ENCODE data around the gene KNDC1.

KNDC1 gene

DNA sequence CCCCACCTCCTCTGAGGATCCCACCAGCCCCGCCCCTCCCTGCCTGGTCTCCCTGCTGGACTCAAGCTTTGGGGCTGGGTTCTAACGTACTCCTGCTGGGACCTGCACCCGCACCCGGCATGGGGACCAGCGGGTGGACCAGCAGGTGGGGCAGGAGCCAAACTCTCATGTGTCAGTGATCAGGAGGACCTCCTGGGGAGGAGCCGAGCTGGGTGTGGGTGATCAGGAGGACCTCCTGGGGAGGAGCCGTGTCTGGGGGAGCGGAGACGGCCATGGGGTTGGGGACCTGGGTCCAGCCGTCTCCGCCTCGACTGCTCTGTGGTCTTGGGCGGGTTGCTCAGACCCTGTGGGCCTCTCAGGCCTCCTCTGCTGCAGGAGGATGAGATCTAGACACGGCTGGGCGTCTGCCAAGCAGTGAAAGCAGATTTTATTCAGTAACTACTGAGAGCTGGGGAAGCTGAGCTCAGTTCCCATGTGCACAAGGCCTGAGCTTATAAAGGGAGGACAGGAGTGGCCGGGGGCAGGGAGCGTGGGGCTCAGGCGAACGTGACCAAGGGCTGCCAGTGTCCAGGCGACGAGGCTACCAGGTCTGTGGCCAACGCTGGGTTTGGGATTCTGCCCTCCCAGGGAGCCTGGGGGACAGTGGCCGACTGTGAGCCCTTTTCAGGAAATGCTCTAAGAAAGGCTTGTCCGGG lies 36.3 kb downstream of the KNDC1 start:
- DNase-seq, result no peak

DNA sequence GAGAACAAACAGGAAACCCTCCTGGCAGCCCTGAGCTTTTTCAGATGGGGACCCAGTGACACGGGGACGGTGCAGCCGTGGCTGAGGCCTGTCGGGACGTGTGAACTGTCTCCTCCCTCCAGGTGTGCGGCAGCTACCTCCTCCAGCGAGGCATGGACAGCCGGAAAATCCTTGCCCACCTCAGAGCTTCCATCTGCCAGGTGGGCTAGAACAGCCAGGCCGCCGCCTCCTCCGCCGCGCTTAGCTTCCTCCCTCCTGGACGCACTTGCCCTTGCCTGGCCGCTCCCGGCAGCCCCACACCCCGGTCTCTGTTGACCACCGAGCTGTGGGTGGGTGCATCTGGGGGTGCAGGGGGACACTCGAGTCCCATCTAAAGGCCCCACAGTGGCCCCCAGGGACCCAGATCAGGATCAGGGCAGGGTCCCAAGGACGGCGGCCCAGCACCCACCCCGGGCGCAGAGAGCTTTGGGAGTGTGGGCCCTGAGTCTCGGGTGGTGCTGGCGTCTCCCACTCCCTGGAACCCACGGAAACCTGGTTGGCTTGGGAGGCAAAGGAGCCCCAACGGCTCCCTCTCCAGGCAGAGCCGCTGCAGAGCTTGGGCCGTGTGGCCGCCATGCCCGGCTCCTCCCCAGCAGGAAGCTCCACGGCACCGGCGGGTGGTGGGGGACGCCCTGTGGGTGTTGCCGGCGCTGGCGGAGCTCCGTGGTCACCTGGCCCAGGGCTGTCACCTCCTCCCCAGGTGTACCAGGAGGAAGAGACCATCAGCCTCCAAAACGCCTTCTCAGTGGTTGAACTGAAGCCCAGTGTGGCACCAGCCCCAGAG lies 37.1 kb downstream of the KNDC1 start:
- no peak for DNase-seq

DNA sequence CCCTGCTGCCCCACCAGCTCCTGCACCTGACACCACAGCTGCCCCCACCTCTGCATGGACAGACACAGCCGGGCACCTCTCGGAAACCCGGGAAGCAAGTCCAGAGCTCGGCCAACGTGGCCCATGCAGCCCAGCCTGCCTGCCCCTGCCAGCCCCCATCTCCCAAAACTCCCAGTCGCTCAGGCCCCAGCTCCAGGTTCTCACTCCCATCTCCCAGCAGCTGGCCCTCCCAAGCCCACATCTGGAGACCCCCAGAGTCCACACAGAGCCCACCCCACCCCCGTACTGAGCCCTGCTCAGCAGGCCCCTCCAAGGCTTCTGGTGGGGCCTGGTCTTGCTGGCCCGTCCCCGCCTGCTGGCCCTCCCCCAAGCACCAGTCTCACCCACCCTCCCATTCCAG lies 37.8 kb downstream of the KNDC1 start:
- no peak for DNase-seq

DNA sequence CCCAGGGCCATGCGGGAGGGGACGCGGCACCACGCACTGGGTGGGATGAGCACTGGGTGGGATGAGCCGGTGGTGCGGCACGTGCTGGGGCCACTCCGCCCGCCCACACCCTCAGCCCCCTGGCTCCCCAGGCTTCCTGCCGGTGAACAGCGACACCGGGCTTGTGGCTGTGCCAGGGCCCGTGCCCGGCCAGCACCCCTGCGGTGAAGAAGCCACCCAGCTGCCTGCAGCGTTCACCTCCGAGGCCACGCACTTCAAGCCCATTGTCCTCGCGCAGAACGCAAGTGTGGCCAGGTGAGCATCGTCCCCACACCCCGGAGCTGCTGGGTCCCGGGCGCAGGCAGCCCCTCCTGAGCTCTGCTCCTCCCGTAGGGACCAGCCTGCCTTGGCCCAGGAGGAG lies 38.2 kb downstream of the KNDC1 start:
- DNase-seq, result no peak

DNA sequence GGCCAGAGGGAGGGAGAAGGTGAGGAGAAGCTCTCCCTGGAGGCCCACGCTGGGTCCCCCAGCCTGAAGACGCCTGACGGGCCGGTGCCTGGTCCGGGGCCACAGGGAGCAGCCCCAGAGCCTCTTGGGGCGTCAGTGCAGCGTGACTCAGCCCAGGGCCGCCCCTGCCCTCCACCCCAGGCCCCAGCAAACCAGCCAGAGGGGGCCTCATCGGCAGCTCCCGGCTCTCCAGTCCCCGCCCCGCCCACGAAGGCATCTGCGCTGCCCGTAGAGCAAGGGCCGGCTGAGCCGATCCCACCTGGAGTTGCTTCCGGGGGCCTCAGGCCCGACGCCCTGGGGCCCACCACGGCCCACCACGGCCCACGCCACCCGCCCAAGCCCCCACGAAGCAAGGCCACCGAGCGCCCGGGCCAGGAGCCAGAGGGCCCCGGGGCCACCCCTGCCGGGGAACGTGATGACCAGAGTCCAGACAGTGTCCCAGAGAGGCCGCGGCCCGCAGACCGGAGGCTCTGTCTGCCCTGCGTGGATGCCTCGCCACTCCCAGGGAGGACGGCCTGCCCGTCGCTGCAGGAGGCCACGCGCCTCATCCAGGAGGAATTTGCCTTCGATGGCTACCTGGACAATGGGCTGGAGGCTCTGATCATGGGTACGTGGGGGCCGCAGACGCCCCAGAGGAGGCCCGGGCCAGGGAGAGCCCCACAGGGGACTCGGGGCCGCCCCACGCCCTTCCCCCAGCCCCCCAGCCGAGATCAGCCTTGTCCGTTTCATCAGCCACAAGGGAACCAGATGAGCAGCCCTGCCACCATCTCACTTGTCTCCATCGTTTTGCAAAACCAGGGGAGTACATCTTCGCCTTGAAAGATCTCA lies 38.8 kb downstream of the KNDC1 start:
- no peak for DNase-seq

DNA sequence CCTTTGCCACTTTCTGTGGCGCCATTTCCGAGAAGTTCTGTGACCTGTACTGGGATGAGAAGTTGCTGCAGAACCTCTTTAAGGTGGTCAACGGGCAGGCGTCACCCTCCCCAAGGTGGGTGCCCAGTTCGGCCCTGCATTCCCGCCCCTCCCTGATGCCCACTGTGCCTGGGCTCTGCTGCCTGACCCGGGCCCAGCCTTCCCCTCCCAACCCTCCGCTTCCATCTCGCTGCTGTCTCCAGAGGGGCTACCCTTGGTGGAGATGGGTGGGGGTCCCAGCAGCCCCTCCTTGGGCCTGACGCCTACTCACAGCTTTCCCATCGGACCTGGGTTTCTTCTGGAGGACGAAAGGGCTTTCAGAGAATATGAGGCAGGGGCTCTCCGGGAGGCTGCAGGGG lies 39.5 kb downstream of the KNDC1 start:
- DNase-seq, result no peak

DNA sequence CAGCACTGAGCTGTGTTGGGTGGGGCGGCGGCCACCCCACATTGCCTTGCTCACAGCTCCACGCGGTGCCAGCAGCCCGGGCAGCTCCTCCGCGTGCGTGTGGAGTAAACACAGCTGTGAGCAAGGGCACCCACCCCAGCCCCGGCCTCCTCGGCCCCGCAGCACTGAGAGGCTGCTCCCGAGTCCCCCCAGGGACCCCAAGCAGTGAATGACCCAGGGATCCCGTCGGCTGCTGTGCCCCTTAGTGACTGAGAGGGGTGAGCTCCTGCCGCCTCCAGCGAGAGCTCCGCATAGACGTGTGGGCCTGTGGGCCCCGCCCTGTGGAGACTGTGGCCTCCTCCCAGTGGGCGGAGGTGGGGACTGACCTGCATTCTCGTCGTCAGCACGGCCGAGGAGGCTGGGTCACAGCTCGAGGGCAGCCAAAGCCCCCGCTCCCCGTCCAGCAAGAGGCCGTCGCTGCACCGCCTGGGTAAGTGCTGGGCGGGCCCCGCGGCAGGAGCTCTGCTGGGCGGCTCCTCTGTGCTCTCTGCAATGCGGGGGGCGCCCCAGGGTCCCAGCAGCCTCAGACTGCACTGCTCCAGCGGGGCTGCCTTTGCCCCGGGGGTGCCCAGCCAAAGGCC lies 40.1 kb downstream of the KNDC1 start:
- DNase-seq, result no peak

DNA sequence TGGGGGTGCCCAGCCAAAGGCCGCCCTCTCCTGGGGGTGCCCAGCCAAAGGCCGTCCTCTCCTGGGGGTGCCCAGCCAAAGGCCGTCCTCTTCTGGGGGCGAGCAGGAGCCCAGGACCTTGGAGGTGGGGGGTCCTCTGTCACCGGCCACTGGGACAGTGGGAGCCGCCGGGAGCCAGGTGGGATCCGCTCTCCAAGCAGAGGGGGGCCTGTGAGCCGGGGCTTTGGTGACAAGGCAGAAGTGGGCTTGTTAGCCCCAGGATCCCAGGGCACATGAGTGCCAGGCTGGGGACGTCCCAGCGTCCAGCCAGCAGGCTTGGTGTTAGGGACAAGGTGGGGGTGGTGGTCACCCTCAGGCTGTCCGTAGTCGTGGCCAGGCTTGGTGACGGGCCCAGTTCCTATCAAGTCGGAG lies 40.6 kb downstream of the KNDC1 start:
- DNase-seq, result no peak

DNA sequence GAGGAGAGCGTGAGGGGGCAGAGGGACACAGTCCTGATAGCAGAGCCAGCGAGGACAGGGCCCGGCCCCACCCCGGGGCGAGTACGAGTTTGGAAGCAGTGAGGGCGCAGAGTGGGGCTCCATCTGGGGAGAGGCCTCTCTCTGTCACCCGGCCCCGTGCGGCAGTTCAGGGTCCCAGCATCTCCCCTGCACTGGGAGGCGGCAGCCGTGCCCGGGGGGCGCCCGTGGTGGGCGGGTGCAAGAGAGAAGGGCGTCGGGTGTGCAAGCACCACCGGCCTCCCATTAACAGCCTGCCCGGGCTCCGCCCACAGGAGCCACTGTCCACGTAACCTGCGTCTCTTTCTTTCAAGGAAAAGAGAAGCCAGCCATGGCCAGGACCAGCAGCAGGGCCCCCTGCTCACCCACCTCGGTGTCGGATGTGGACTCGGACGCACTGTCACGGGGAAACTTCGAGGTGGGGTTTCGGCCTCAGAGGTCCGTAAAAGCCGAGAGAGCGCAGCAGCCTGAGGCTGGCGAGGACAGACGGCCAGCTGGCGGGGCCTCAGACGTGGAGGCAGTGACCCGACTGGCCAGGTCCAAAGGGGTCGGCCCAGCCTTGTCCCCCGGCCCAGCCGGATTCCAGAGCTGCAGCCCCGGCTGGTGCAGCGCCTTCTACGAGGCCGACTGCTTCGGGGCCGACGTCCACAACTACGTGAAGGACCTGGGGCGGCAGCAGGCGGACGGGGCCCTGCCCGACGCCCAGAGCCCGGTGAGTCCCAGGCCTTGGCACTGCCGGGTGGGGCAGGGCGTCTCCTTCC lies 41.3 kb downstream of the KNDC1 start:
- DNase-seq, result no peak

DNA sequence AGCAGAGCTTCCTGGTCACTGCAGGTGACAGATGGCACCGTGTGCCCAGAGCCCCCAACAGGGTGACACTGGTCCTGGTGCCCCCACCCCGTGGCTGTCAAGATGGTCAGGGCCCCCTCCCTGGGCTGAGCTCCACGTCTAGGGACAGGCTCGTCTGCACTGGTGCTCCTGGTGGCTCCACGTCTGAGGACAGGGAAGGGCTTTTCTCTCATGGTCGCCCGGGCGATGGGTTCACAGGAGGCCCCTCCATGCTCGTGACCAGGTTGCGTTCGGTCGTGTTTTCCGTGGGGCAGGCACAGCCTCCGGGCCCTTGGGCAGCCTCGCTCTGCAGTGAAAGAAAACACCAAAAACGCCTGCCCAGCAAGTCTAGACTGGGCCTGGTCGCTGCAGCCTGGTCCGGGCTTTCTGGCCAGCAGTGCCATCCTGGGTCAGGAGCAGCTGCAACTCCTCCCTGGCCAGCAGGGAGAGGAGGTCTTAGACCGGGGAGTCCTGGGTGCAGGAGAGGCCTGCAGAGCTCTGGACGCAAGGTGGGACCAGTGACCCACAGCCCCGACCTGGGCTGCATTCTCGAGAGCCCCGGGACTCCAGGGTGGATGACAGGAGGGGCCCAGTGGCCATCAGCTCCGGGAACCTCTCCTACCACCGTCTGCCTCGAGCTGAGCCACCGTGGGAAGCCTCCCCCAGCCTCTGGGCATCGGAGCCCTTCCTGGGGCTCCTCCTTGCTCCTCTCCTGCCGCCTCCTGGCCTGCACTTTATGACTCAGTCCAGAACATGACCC lies 42.1 kb downstream of the KNDC1 start:
- DNase-seq, result no peak

DNA sequence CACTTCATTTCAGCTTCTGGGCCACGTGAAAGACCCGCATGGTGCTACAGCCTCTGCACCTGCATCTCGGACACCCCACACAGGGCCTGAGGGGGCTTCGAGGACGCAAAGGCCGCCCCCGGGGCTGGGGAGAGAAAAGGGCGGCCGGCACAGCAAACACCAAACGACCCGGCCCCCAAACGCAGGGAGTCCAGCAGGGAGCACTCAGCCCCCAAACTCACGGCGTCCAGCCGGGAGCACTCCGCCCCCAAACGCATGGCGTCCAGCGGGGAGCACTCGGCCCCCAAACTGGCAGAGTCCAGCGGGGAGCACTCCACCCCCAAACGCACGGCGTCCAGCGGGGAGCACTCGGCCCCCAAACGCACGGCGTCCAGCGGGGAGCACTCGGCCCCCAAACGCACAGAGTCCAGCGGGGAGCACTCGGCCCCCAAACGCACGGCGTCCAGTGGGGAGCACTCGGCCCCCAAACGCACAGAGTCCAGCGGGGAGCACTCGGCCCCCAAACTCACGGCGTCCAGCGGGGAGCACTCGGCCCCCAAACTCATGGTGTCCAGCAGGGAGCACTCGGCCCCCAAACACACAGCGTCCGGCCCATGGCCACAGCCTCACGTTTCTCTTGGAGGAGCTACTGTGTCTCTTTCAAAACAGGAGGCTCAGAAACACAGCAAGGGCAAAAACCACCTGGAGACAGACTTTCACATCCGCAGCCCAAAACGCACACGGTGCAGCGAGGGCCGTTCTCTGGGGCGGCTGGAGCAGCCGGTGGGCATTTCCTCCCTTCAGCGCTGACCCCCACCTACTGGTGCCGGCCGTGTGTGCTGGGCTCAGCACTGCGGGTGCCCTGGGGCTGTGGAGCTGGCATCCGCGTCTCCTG lies 43.0 kb downstream of the KNDC1 start:
- no peak for DNase-seq

DNA sequence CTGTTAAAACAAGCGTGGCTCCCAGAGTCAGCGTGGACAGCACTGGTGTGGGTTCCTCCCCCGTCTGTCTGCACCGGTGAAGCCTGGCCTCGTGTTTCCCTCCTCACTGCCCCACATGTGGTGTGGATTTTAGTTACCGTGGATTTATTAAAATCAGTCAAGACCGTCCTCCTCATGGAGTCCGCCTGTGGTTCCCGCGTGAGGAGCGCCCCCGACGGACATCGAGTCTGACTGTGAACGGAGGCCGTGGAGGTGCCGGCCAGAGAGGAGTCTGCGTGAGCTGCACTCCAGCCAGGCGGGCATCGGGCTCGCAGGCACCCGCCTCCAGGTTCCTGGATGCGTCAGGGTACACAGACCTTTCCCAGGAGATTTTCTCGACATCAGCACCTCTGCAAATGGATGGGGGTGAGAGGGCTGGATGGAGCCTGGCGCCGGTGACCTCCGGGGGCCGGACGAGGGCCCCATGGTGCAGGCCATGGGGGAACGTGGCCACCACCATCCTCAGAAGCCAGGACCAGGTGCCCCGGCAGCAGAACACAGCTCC lies 43.7 kb downstream of the KNDC1 start:
- DNase-seq, result no peak

DNA sequence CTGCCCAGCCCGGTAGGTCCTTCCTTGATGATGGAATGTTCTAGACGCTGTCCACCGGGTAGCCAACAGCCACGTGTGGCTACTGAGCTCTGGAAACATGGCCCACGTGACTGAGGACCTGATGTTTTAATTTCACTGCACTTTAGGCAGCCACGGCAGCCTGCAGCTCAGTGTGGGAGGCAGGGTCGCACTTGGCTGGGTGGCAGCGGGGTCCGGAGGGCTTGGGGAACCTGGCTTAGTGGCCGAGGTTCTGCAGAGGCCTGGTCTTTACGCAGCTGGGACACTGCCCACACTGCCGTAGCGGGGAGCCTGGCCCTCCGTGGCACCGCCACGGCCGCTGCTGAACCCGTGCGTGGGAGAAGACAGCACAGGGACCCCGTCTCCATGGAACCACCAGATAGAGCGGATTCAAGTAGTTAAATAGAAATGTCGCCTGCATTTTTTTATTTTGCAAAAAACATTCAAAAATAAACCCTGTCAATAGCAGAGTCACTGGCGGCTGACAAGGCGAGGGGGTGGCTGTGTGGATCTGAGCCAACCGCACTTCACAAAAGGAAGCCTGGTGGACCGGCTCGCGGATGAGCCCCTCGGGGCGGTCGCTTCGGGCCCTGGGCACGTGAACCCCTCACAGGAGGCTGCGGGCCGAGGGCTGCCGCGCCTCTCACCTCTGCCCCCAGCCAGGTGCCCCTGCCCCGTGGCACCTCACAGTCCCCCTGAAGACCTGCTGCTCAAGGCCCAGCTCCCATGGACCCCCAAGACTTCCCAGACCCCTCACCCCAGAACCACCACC lies 44.4 kb downstream of the KNDC1 start:
- no peak for DNase-seq

DNA sequence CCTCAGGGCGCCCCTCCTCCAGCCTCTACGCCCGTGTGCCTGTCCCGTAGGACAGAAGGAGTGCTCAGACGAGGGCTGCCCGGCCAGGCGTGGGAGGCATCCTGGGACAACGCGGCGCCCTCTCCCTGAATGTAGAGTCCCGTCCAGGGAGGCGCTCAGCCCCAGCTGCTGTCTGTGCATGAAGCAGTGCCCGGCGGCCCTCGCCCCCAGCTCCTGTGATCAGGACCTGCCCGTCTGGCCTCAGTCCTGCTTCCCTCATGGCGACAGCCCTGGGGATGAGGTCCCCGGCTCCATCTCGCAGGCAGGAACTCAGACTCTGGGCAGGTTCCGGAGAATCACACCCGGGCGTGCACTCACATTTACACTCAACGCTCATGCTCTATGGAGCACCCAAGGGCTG lies 45.1 kb downstream of the KNDC1 start:
- no peak for DNase-seq

DNA sequence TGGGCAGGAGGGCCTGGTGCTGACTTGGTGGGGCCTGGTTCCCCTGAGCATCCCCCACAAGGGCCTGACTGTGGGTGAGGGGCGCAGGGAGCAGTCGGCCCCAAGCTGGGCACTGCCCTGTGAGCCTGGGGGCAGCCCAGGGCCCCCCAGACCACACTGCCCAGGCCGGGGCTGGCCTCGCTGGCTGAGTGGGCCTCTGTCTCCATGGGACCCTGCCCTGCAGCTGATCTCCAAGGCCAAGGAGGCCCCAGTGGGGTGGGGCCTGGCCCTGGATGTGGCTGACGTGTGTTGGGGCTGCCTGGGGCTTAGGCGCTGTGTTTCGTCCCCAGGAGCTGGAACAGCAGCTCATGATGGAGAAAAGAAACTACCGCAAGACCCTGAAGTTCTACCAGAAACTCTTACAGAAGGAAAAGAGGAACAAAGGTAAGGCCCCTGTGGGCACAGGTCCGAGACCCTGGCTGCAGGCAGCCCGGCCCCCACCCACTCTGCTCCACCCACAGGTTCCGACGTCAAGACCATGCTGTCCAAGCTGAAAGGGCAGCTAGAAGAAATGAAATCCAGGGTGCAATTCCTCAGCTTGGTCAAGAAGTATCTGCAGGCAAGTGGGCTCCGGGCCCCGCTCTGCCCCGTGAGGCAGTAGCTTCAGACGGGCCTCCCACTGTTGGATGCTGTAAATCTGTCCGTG lies 46.5 kb downstream of the KNDC1 start:
- no peak for DNase-seq

DNA sequence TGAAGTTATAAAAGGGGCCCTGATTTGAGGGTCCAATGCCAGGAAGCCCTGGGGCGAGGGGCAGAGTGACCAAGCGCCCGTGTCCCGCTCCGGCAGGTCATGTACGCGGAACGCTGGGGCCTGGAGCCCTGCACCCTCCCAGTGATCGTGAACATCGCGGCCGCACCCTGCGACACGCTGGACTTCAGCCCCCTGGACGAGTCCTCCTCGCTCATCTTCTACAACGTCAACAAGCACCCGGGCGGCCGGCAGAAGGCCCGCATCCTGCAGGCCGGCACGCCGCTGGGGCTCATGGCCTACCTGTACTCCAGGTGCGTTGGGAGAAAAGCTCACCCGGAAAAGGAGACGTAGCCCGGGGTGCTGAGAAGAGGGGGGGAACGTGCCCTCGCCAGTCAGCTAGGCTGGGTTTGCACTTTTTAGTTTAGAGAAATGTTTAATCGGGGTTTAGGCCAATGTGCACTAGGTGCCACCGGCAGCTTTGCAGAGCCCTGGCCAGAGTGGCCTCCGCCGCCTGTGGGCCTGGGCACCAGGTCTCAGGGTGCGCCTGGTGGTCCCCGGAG lies 47.1 kb downstream of the KNDC1 start:
- DNase-seq, result no peak

DNA sequence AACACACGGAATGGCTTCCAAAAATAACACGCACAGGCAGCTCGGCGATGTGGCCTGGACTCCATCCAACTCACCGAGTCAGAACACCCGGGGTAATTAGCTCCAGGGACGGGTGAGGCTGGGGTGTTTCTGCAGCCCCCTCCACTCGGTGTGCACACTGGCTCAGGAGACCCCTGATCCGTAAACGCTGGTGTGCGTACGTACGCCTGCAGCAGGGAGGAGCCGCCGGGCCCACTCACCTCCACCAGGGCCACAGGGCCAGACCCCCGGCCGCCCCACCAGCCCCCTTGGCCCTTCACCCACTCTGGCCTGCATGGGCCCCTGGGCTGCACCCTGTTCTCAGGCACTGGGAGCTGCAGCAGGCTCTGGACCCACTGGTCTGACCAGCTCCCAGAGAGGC lies 47.6 kb downstream of the KNDC1 start:
- no peak for DNase-seq

DNA sequence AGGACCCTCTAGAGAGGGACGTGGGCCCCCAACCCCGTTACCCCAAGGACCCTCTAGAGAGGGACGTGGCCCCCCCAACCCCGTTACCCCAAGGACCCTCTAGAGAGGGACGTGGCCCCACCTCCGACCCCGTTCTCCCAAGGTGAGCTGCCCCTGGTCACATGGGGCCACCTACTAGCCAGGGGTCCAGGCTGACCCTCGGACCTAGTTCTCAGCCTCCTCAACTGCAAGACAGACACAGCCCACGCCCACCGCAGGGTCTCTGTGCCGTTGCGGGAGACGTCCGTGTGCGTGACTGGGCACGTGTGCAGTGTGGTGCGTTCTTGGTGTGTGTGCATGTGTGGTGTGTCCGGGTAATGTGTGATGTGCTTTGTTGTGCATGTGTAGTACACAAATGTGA lies 48.4 kb downstream of the KNDC1 start:
- DNase-seq, result no peak

Measured in NCI-H1417 treated with DMSO at 0.1 percent for 48 hours (cell line).